IMR-90 (cell line): ENCODE measurements around the gene PGS1.

ENCODE experiments used
- CEBPB ChIP-seq: IDR thresholded peaks from 2 replicates; pipeline ENCODE4 v1.6.1; 2012; ENCODE audit warnings: low read depth, low read length, improper control_type of control experiment
- MXI1 ChIP-seq: IDR thresholded peaks from 2 replicates; pipeline ENCODE4 v1.6.1; 2012; ENCODE audit warnings: low read depth, mild to moderate bottlenecking, low read length, moderate library complexity, borderline replicate concordance
- POLR2A ChIP-seq: IDR thresholded peaks from 2 replicates; pipeline ENCODE4 v1.6.1; 2012; ENCODE audit warnings: mild to moderate bottlenecking, low read depth, low read length
- RCOR1 ChIP-seq: IDR thresholded peaks from 2 replicates; pipeline ENCODE4 v1.6.1; 2012; ENCODE audit warnings: mild to moderate bottlenecking, low read length, improper control_type of control experiment; ENCODE audit not compliant: insufficient replicate concordance
- SMC3 ChIP-seq: fragments of 150-350 bp; IDR thresholded peaks from 2 replicates; pipeline ENCODE4 v1.6.1; 2016; ENCODE audit warnings: low read depth, mild to moderate bottlenecking, antibody characterized with exemption, low read length, moderate library complexity
- USF2 ChIP-seq: fragments of 150-350 bp; IDR thresholded peaks from 2 replicates; pipeline ENCODE4 v1.6.1; 2017; ENCODE audit warnings: mild to moderate bottlenecking, antibody characterized with exemption, low read length, low read depth
- TF ChIP-seq, protein P1 (sequence below): conservative IDR thresholded peaks from 2 replicates; pipeline ENCODE4 v1.5.1; 2012; ENCODE audit warnings: mild to moderate bottlenecking, low read depth, low read length, improper control_type of control experiment
- TF ChIP-seq, protein P2 (sequence below): fragments of 150-350 bp; IDR thresholded peaks from 2 replicates; pipeline ENCODE4 v1.6.1; 2016; ENCODE audit warnings: low read depth, mild to moderate bottlenecking, low read length, moderate library complexity, borderline replicate concordance

DNA sequence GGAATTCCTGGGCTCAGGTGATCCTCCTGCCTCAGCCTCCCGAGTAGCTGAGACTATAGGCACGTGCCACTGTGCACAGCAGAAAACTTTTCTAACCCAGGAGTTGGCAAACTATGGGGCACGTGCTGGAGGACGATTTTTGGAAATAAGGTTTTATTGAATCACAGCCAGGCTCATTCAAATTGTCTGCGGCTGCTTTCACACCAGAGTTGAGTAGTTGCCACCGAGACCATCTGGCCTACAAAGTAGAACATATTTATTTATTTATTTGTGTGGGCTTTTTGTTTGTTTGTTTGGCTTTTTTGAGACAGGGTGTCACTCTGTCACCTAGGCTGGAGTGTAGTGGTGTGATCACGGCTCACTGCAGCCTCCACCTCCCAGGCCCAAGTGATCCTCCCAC lies 7.4 kb upstream of the PGS1 start:
- TF ChIP-seq, protein P1, sequence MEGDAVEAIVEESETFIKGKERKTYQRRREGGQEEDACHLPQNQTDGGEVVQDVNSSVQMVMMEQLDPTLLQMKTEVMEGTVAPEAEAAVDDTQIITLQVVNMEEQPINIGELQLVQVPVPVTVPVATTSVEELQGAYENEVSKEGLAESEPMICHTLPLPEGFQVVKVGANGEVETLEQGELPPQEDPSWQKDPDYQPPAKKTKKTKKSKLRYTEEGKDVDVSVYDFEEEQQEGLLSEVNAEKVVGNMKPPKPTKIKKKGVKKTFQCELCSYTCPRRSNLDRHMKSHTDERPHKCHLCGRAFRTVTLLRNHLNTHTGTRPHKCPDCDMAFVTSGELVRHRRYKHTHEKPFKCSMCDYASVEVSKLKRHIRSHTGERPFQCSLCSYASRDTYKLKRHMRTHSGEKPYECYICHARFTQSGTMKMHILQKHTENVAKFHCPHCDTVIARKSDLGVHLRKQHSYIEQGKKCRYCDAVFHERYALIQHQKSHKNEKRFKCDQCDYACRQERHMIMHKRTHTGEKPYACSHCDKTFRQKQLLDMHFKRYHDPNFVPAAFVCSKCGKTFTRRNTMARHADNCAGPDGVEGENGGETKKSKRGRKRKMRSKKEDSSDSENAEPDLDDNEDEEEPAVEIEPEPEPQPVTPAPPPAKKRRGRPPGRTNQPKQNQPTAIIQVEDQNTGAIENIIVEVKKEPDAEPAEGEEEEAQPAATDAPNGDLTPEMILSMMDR = no peak
- TF ChIP-seq POLR2A = no peak
- TF ChIP-seq, protein P2, sequence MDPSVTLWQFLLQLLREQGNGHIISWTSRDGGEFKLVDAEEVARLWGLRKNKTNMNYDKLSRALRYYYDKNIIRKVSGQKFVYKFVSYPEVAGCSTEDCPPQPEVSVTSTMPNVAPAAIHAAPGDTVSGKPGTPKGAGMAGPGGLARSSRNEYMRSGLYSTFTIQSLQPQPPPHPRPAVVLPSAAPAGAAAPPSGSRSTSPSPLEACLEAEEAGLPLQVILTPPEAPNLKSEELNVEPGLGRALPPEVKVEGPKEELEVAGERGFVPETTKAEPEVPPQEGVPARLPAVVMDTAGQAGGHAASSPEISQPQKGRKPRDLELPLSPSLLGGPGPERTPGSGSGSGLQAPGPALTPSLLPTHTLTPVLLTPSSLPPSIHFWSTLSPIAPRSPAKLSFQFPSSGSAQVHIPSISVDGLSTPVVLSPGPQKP = no peak
- TF ChIP-seq SMC3 = no peak
- no peak for TF ChIP-seq RCOR1
- no peak for TF ChIP-seq USF2
- no peak for TF ChIP-seq MXI1
- TF ChIP-seq CEBPB = no peak
